SJSA1 (cell line): ENCODE data around the gene MBP. TPM values are rescaled to one million over a fixed set of nuclear protein-coding genes. Genes with fewer than 3 reads are reported as not detected.
"Not testable (repeated sequence)": the region's sequence is repeated elsewhere in the genome, so short reads cannot be mapped to it uniquely, and the experiment has no call there.

Experiments used
- DNase-seq, 2 experiments: peaks; one replicate each; pipeline ENCODE4 v3.0.0-alpha.2; 2015 to 2020; ENCODE audit warnings: low spot score in 2 of 2, low read depth in 1 of 2
- H3K27ac ChIP-seq: fragments of 250-450 bp; sonication (Bioruptor Pico); 2 replicates; pipeline ENCODE4 v1.5.1; 2020; ENCODE audit warnings: mild to moderate bottlenecking, moderate library complexity
- H3K27me3 ChIP-seq: fragments of 250-450 bp; sonication (Bioruptor Pico); replicated peaks from 2 replicates; pipeline ENCODE4 v1.5.1; 2020; ENCODE audit warnings: mild to moderate bottlenecking, moderate library complexity
- H3K36me3 ChIP-seq: fragments of 250-450 bp; sonication (Bioruptor Pico); 2 replicates; pipeline ENCODE4 v1.5.1; 2020; ENCODE audit warnings: mild to moderate bottlenecking
- H3K4me1 ChIP-seq: fragments of 250-450 bp; sonication (Bioruptor Pico); replicated peaks from 2 replicates; pipeline ENCODE4 v1.6.1; 2021; ENCODE audit warnings: mild to moderate bottlenecking
- H3K4me3 ChIP-seq: fragments of 250-450 bp; sonication (Bioruptor Pico); 2 replicates; pipeline ENCODE4 v1.5.1; 2020; ENCODE audit warnings: mild to moderate bottlenecking
- H3K9me3 ChIP-seq: fragments of 250-450 bp; sonication (Bioruptor Pico); replicated peaks from 2 replicates; pipeline ENCODE4 v1.5.1; 2020; ENCODE audit warnings: mild to moderate bottlenecking
- total RNA-seq: library from RNA; depleted of rRNA; stranded (reverse); fragments of >200 nt; shearing (Covaris generic); gene quantifications from 2 replicates; pipeline ENCODE4 v1.2.3, GENCODE V29; 2014

Gene MBP
- total RNA-seq, 1 experiment from 2014 or later, result not detected

GRCh38 chr18:76953583-76954233 lies 178.9 kb downstream of the MBP start:
- Histone ChIP-seq H3K4me3 (no peak overlapping the region), H3K27me3 (no peaks in the 10 kb centered on the region), H3K4me1 (no peaks in the 10 kb centered on the region), H3K27ac (no peak overlapping the region), H3K36me3 (peaks cover 42% of the 10 kb centered on the region), H3K9me3 (no peaks in the 10 kb centered on the region)
- DNase-seq, result no peak

GRCh38 chr18:76953156-76953555 lies 179.4 kb downstream of the MBP start:
- no peak for DNase-seq
- H3K4me3 ChIP-seq, result no peak overlapping the region
- H3K4me1 ChIP-seq, result no peaks in the 10 kb centered on the region
- H3K36me3 ChIP-seq, result peaks cover 37% of the 10 kb centered on the region
- H3K27me3 ChIP-seq, result no peaks in the 10 kb centered on the region
- no peaks in the 10 kb centered on the region for H3K9me3 ChIP-seq
- H3K27ac ChIP-seq, result no peak overlapping the region

- no peaks in the 10 kb centered on the region for H3K4me1 ChIP-seq
- H3K36me3 ChIP-seq, result peaks cover 36% of the 10 kb centered on the region
- H3K27ac ChIP-seq, result no peak overlapping the region
- DNase-seq, result no peak
- no peak overlapping the region for H3K4me3 ChIP-seq
- H3K9me3 ChIP-seq, result no peaks in the 10 kb centered on the region
- H3K27me3 ChIP-seq, result no peaks in the 10 kb centered on the region
These were observed 179.8 kb downstream of the MBP start for GRCh38 chr18:76952747-76953146.

- no peak overlapping the region for H3K27ac ChIP-seq
These were observed 180.9 kb downstream of the MBP start for GRCh38 chr18:76951456-76952247.

GRCh38 chr18:76948345-76948744 lies 184.2 kb downstream of the MBP start:
- Histone ChIP-seq H3K4me1 (no peaks in the 10 kb centered on the region), H3K9me3 (no peaks in the 10 kb centered on the region), H3K27ac (no peak overlapping the region), H3K27me3 (no peaks in the 10 kb centered on the region), H3K4me3 (no peak overlapping the region), H3K36me3 (peaks cover 20% of the 10 kb centered on the region)
- DNase-seq, result no peak

More at GRCh38 chr18:76951456-76952247, 180.9 kb downstream of the MBP start:
- Histone ChIP-seq H3K4me3 (no peak overlapping the region), H3K4me1 (no peaks in the 10 kb centered on the region), H3K36me3 (peaks cover 28% of the 10 kb centered on the region), H3K27me3 (no peaks in the 10 kb centered on the region), H3K9me3 (no peaks in the 10 kb centered on the region)
- DNase-seq, result no peak

- H3K9me3 ChIP-seq, H3K4me3 ChIP-seq, H3K27ac ChIP-seq, H3K4me1 ChIP-seq, DNase-seq, H3K36me3 ChIP-seq, H3K27me3 ChIP-seq: not testable (repeated sequence)
These were observed 188.2 kb downstream of the MBP start for GRCh38 chr18:76944346-76944745.

GRCh38 chr18:76943542-76944339 lies 188.8 kb downstream of the MBP start:
- DNase-seq, result no peak
- peaks cover under 1% of the 10 kb centered on the region; the same call in 1 of the 2 replicates for H3K36me3 ChIP-seq
- H3K9me3 ChIP-seq, result no peaks in the 10 kb centered on the region
- no peaks in the 10 kb centered on the region for H3K4me1 ChIP-seq
- no peak overlapping the region for H3K27ac ChIP-seq
- no peaks in the 10 kb centered on the region for H3K27me3 ChIP-seq
- H3K4me3 ChIP-seq, result no peak overlapping the region

GRCh38 chr18:76941284-76941683 lies 191.3 kb downstream of the MBP start:
- DNase-seq, result no peak
- Histone ChIP-seq H3K27me3 (no peaks in the 10 kb centered on the region), H3K27ac (no peak overlapping the region), H3K36me3 (peaks cover 18% of the 10 kb centered on the region), H3K4me1 (no peaks in the 10 kb centered on the region), H3K4me3 (no peak overlapping the region), H3K9me3 (no peaks in the 10 kb centered on the region)

GRCh38 chr18:76938619-76939018 lies 194.0 kb downstream of the MBP start:
- Histone ChIP-seq H3K27ac (no peak overlapping the region), H3K27me3 (no peaks in the 10 kb centered on the region), H3K4me3 (no peak overlapping the region), H3K36me3 (peaks cover 26% of the 10 kb centered on the region), H3K4me1 (no peaks in the 10 kb centered on the region), H3K9me3 (no peaks in the 10 kb centered on the region)
- no peak for DNase-seq

- Histone ChIP-seq H3K9me3 (no peaks in the 10 kb centered on the region), H3K27ac (no peak overlapping the region), H3K4me1 (no peaks in the 10 kb centered on the region), H3K36me3 (peaks cover 26% of the 10 kb centered on the region), H3K27me3 (no peaks in the 10 kb centered on the region), H3K4me3 (no peak overlapping the region)
- no peak for DNase-seq
These were observed 195.0 kb downstream of the MBP start for GRCh38 chr18:76937597-76937996.

GRCh38 chr18:76936877-76937276 lies 195.7 kb downstream of the MBP start:
- no peak for DNase-seq
- Histone ChIP-seq H3K4me3 (no peak overlapping the region), H3K27ac (no peak overlapping the region)

GRCh38 chr18:76935722-76936337 lies 196.8 kb downstream of the MBP start:
- Histone ChIP-seq H3K4me3 (no peak overlapping the region), H3K27me3 (no peaks in the 10 kb centered on the region), H3K27ac (no peak overlapping the region), H3K36me3 (peaks cover 26% of the 10 kb centered on the region), H3K4me1 (no peaks in the 10 kb centered on the region), H3K9me3 (no peaks in the 10 kb centered on the region)
- DNase-seq, result no peak

More at GRCh38 chr18:76936877-76937276, 195.7 kb downstream of the MBP start:
- H3K4me1 ChIP-seq, result no peaks in the 10 kb centered on the region
- no peaks in the 10 kb centered on the region for H3K9me3 ChIP-seq
- H3K27me3 ChIP-seq, result no peaks in the 10 kb centered on the region
- H3K36me3 ChIP-seq, result peaks cover 26% of the 10 kb centered on the region

GRCh38 chr18:76932026-76932819 lies 200.4 kb downstream of the MBP start:
- Histone ChIP-seq H3K4me3 (no peak overlapping the region), H3K9me3 (no peaks in the 10 kb centered on the region), H3K36me3 (peaks cover 33% of the 10 kb centered on the region), H3K27ac (no peak overlapping the region), H3K27me3 (no peaks in the 10 kb centered on the region), H3K4me1 (no peaks in the 10 kb centered on the region)
- no peak for DNase-seq
